Right atrium auricular region (tissue), 2 donors: ENCODE results near the gene FGF14. TPM values are rescaled to one million over a fixed set of nuclear protein-coding genes. Genes with fewer than 3 reads are reported as not detected.
A peak's percentile ranks its signal among the peaks of the same experiment; 100 is the strongest.

Experiments
- DNase-seq: peaks from one replicate; pipeline ENCODE4 v3.0.0-alpha.2; 2019; ENCODE audit warnings: low spot score
- H3K27ac ChIP-seq, 2 donors: fragments of 200-600 bp; sonication (generic); 1 replicate in 1 of 2; 2 replicates in 1 of 2; pipeline ENCODE4 v1.5.1; 2016 to 2019
- H3K27me3 ChIP-seq, 2 donors: fragments of 200-600 bp; sonication (generic); one replicate each; pipeline versions ENCODE4 v1.5.1 to v1.6.0; 2017 to 2019
- H3K36me3 ChIP-seq: fragments of 200-600 bp; sonication (generic); one replicate; pipeline ENCODE4 v1.5.1; 2016
- H3K4me1 ChIP-seq, 2 donors: fragments of 200-600 bp; sonication (generic); one replicate each; pipeline versions ENCODE4 v1.5.1 to v1.6.0; 2017 to 2019
- H3K4me3 ChIP-seq, 2 donors: fragments of 200-600 bp; sonication (generic); 1 replicate in 1 of 2; 2 replicates in 1 of 2; pipeline ENCODE4 v1.5.1; 2017 to 2019; ENCODE audit warnings: mild to moderate bottlenecking in 1 of 2, moderate library complexity in 1 of 2
- H3K9me3 ChIP-seq, 2 donors: fragments of 200-600 bp; sonication (generic); one replicate each; pipeline ENCODE4 v1.5.1; 2019
- CTCF ChIP-seq, 2 donors: fragments of 200-600 bp; sonication (generic); IDR thresholded peaks; one replicate each; pipeline ENCODE4 v1.5.1; 2019; ENCODE audit warnings: antibody characterized with exemption in 2 of 2
- total RNA-seq, 2 donors: library from RNA; depleted of rRNA; stranded (reverse); fragments of >200 nt; gene quantifications; one replicate each; pipeline ENCODE4 v1.1.0, GENCODE V29; 2016

FGF14 gene
- total RNA-seq, 2 donors from 2014 or later, result 1.3 to 1.7 TPM

GRCh38 chr13:102322211-102322610 lies 79.6 kb downstream of the FGF14 start:
- H3K9me3 ChIP-seq, result no peaks in the 10 kb centered on the region
- no peaks in the 10 kb centered on the region for H3K36me3 ChIP-seq
- peaks cover 0 to 22% of the 10 kb centered on the region in 2 donors for H3K4me1 ChIP-seq
- no peaks in the 10 kb centered on the region for H3K27me3 ChIP-seq
- H3K4me3 ChIP-seq, result no peak overlapping the region
- no peak for DNase-seq
- no peak for TF ChIP-seq CTCF (IDR thresholded peaks at IDR 0.05)
- H3K27ac ChIP-seq, result no peak overlapping the region

- H3K27ac ChIP-seq, result peak overlapping the region; percentile 44 to 80
- H3K4me1 ChIP-seq, result peaks cover 0 to 26% of the 10 kb centered on the region in 2 donors
- no peaks in the 10 kb centered on the region for H3K36me3 ChIP-seq
- no peak overlapping the region for H3K4me3 ChIP-seq
- no peak for DNase-seq
- no peaks in the 10 kb centered on the region for H3K9me3 ChIP-seq
- TF ChIP-seq CTCF (IDR thresholded peaks at IDR 0.05), result no peak
- no peaks in the 10 kb centered on the region for H3K27me3 ChIP-seq
These were observed 83.6 kb downstream of the FGF14 start for GRCh38 chr13:102318233-102318632.

GRCh38 chr13:102317593-102317992 lies 84.3 kb downstream of the FGF14 start:
- no peak for TF ChIP-seq CTCF (IDR thresholded peaks at IDR 0.05)
- H3K9me3 ChIP-seq, result no peaks in the 10 kb centered on the region
- DNase-seq, result peak; percentile 90
- no peak overlapping the region for H3K4me3 ChIP-seq
- no peaks in the 10 kb centered on the region for H3K36me3 ChIP-seq
- H3K27ac ChIP-seq, result peak overlapping the region; percentile 44 to 80
- H3K27me3 ChIP-seq, result no peaks in the 10 kb centered on the region
- H3K4me1 ChIP-seq, result peaks cover 0 to 26% of the 10 kb centered on the region in 2 donors

GRCh38 chr13:102316732-102317131 lies 85.1 kb downstream of the FGF14 start:
- H3K9me3 ChIP-seq, result no peaks in the 10 kb centered on the region
- no peak for DNase-seq
- H3K27ac ChIP-seq, result no peak overlapping the region
- peaks cover 0 to 35% of the 10 kb centered on the region in 2 donors for H3K4me1 ChIP-seq
- no peak overlapping the region for H3K4me3 ChIP-seq
- no peaks in the 10 kb centered on the region for H3K36me3 ChIP-seq
- TF ChIP-seq CTCF (IDR thresholded peaks at IDR 0.05), result no peak
- no peaks in the 10 kb centered on the region for H3K27me3 ChIP-seq

GRCh38 chr13:102312841-102313240 lies 89.0 kb downstream of the FGF14 start:
- no peak overlapping the region for H3K4me3 ChIP-seq
- no peak for TF ChIP-seq CTCF (IDR thresholded peaks at IDR 0.05)
- no peak for DNase-seq
- no peaks in the 10 kb centered on the region for H3K9me3 ChIP-seq
- peaks cover 0 to 45% of the 10 kb centered on the region in 2 donors for H3K4me1 ChIP-seq
- peak overlapping the region; percentile 22 to 76 for H3K27ac ChIP-seq
- H3K27me3 ChIP-seq, result no peaks in the 10 kb centered on the region
- no peaks in the 10 kb centered on the region for H3K36me3 ChIP-seq

GRCh38 chr13:102311901-102312300 lies 89.9 kb downstream of the FGF14 start:
- no peak for DNase-seq
- Histone ChIP-seq H3K27ac (peak overlapping the region; percentile 58 to 76), H3K27me3 (no peaks in the 10 kb centered on the region), H3K4me3 (peak overlapping the region in 1 of 2 donors; percentile 9), H3K36me3 (no peaks in the 10 kb centered on the region), H3K4me1 (peaks cover 0 to 36% of the 10 kb centered on the region in 2 donors), H3K9me3 (no peaks in the 10 kb centered on the region)
- no peak for TF ChIP-seq CTCF (IDR thresholded peaks at IDR 0.05)
